Panc1 (cell line): Measurements from ENCODE around the gene ROBO4. TPM values are rescaled to one million over a fixed set of nuclear protein-coding genes. Genes with fewer than 3 reads are reported as not detected.

ENCODE experiments used
- ATAC-seq: fragments of 200-7000 bp; cut with Tn5 transposase; 2 replicates; pipeline ENCODE4 v1.9.1; 2020; ENCODE audit warnings: mild to moderate bottlenecking, moderate library complexity
- BruUV-seq: library from RNA; stranded (reverse); fragments of 400-500 nt; replicated peaks from 2 replicates; lab custom pipeline; 2021; lab: Mats Ljungman, UMichigan
- CTCF ChIA-PET: fragments of 300-600 bp; sonication (Branson Sonifier 250); formaldehyde crosslinking; loops from one replicate; lab custom pipeline; 2022; ENCODE audit warnings: antibody characterized with exemption; lab: Charles Lee
- POLR2A ChIA-PET: fragments of 300-600 bp; sonication (Branson Sonifier 250); formaldehyde crosslinking; loops from one replicate; lab custom pipeline; 2022; ENCODE audit warnings: antibody characterized with exemption; lab: Charles Lee
- DNase-seq: peaks from one replicate; pipeline ENCODE4 v3.0.0-alpha.2; 2010; ENCODE audit warnings: low read depth, low spot score
- H3K27ac ChIP-seq: 2 replicates; pipeline ENCODE4 v1.5.1; 2011; ENCODE audit warnings: mild to moderate bottlenecking, low read length, inconsistent platforms
- H3K27me3 ChIP-seq: fragments of 200-500 bp; sonication (Bioruptor generic); 2 replicates; pipeline ENCODE4 v1.6.0; 2014; ENCODE audit warnings: low read length, inconsistent platforms; ENCODE audit not compliant: control insufficient read depth, insufficient read depth
- H3K36me3 ChIP-seq: fragments of 200-500 bp; sonication (Bioruptor generic); 2 replicates; pipeline ENCODE4 v1.5.1; 2014; ENCODE audit warnings: inconsistent platforms, mild to moderate bottlenecking, low read length, moderate library complexity; ENCODE audit not compliant: control insufficient read depth, insufficient read depth
- H3K4me1 ChIP-seq: 2 replicates; pipeline ENCODE4 v1.5.1; 2011; ENCODE audit warnings: inconsistent platforms, mild to moderate bottlenecking, low read length, moderate library complexity; ENCODE audit not compliant: control insufficient read depth, insufficient read depth
- H3K4me3 ChIP-seq, 2 experiments: 2 replicates each; pipeline ENCODE4 v1.5.1; 2011 to 2012; ENCODE audit warnings: low read depth in 2 of 2, low read length in 2 of 2, mild to moderate bottlenecking in 2 of 2, inconsistent platforms in 1 of 2, moderate library complexity in 1 of 2
- H3K9me3 ChIP-seq: fragments of 200-500 bp; sonication (Bioruptor generic); 2 replicates; pipeline ENCODE4 v1.5.1; 2014; ENCODE audit warnings: low read depth, mild to moderate bottlenecking, inconsistent platforms, low read length, moderate library complexity; ENCODE audit not compliant: control insufficient read depth, insufficient read depth
- POLR2AphosphoS5 ChIP-seq: IDR thresholded peaks from 2 replicates; pipeline ENCODE4 v1.6.1; 2012; ENCODE audit warnings: mild to moderate bottlenecking, low read depth, low read length, moderate library complexity
- SIN3A ChIP-seq: IDR thresholded peaks from 2 replicates; pipeline ENCODE4 v1.6.1; 2012; ENCODE audit warnings: low read depth, mild to moderate bottlenecking, low read length, moderate library complexity, borderline replicate concordance; ENCODE audit not compliant: insufficient read depth
- TCF7L2 ChIP-seq: IDR thresholded peaks from 2 replicates; pipeline ENCODE4 v1.6.1; 2011; ENCODE audit warnings: mild to moderate bottlenecking, low read depth, low read length, inconsistent platforms
- in situ Hi-C: cut with HindIII; loops from 2 replicates; pipeline ENCODE4 v1.10.0; 2016; ENCODE audit warnings: low sequenced_read_pairs, low pct_unique_long_range_greater_than_20kb
- intact Hi-C: fragments of 100-400 bp; cut with micrococcal nuclease; formaldehyde crosslinking; loops from one replicate; pipeline ENCODE4 v1.10.0; 2022; ENCODE audit not compliant: unreplicated experiment
- total RNA-seq: library from RNA; stranded (reverse); gene quantifications from one replicate; pipeline ENCODE4 v1.2.1, GENCODE V29; 2021; ENCODE audit not compliant: unreplicated experiment
- TF ChIP-seq, protein P1 (sequence below), 2 experiments: IDR thresholded peaks; 2 replicates each; pipeline ENCODE4 v1.6.1; 2011 to 2012; ENCODE audit warnings: low read depth in 2 of 2, control low read depth in 1 of 2, low read length in 1 of 2, mild to moderate bottlenecking in 1 of 2, moderate library complexity in 1 of 2; ENCODE audit not compliant: insufficient read depth in 1 of 2
- TF ChIP-seq, protein P2 (sequence below): fragments of 450-650 bp; IDR thresholded peaks from 2 replicates; pipeline ENCODE4 v1.5.1; 2017; ENCODE audit warnings: mild to moderate bottlenecking

The ROBO4 gene
- total RNA-seq, 1 experiment from 2014 or later, result 0.26 TPM

DNA sequence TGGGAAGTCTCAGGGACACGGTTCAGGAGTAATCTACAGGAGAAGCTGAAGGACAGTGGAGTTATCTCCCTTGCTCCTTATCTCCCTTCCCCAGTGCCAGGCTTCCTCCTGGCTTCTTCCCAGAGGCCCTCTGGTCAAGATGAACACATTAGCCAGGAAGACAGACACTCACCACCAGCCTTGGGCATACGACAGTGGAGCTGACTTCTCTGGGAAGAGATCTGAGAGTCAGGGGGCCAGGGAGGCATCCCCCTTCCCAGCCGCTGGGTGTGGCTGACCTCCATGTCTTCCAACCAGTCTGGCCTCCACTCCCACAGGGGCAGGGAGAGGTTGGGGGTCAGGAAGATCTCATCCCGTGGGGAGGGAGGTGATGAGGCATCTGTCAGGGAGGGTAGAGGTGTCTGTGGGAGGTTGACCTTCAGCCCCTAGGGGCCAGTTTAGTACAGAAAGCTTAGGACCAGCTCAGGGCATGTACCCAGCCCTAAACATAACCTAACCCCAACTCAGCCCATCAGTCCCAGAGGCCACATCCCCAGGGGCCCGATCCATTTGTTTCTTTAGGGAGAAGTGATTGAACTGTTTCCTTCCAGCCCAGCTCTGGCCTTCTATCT is 12.7 kb downstream of the ROBO4 start:
- Histone ChIP-seq H3K4me1 (peaks cover 3% of the 10 kb centered on the region; the same call in 1 of the 2 replicates), H3K36me3 (no peaks in the 10 kb centered on the region), H3K9me3 (no peaks in the 10 kb centered on the region), H3K27ac (no peak overlapping the region), H3K4me3 (no peak overlapping the region), H3K27me3 (peaks cover 9% of the 10 kb centered on the region)
- ChIA-PET POLR2A (interaction anchor here (0.6 kb wide), 1 partner anchor 491 kb away, joined by 3 read pairs; no protein-coding TSS in a partner anchor), CTCF (no interaction called here)
- BruUV-seq, result no TSS peak
- intact Hi-C loops, result no loop called here
- ATAC-seq, result no peak
- TF ChIP-seq TCF7L2 (no peak), SIN3A (no peak)
- TF ChIP-seq, protein P1, sequence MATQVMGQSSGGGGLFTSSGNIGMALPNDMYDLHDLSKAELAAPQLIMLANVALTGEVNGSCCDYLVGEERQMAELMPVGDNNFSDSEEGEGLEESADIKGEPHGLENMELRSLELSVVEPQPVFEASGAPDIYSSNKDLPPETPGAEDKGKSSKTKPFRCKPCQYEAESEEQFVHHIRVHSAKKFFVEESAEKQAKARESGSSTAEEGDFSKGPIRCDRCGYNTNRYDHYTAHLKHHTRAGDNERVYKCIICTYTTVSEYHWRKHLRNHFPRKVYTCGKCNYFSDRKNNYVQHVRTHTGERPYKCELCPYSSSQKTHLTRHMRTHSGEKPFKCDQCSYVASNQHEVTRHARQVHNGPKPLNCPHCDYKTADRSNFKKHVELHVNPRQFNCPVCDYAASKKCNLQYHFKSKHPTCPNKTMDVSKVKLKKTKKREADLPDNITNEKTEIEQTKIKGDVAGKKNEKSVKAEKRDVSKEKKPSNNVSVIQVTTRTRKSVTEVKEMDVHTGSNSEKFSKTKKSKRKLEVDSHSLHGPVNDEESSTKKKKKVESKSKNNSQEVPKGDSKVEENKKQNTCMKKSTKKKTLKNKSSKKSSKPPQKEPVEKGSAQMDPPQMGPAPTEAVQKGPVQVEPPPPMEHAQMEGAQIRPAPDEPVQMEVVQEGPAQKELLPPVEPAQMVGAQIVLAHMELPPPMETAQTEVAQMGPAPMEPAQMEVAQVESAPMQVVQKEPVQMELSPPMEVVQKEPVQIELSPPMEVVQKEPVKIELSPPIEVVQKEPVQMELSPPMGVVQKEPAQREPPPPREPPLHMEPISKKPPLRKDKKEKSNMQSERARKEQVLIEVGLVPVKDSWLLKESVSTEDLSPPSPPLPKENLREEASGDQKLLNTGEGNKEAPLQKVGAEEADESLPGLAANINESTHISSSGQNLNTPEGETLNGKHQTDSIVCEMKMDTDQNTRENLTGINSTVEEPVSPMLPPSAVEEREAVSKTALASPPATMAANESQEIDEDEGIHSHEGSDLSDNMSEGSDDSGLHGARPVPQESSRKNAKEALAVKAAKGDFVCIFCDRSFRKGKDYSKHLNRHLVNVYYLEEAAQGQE (IDR thresholded peaks at IDR 0.05; ENCODE audit: insufficient read depth in 1 of 2, low read depth in 2 of 2, low read length in 1 of 2), result no peak
- in situ Hi-C loops, result no loop called here
- DNase-seq, result no peak

DNA sequence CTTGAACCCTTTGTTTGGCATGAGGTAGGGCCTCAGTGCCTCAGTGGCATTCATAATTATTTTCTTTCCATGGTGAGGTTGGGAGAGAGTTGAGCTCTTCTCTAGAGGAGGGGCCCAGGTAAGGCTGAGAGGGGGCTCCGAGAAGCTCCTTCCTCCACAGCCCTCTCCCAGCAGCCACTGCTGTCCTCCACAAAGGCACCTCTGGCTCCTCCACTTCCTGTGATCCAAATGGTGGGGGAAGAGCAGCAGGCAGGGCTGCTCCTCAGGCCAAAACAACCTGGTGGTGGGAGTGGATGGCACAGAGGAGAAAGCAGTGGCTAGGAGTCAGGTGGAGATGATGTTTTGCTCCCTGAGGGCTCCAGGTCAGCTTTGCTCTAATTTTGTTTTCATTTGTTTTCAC is 13.3 kb downstream of the ROBO4 start:
- CTCF ChIA-PET, result no interaction called here
- Histone ChIP-seq H3K27ac (no peak overlapping the region), H3K4me3 (no peak overlapping the region), H3K36me3 (no peaks in the 10 kb centered on the region), H3K4me1 (peaks cover 3% of the 10 kb centered on the region; the same call in 1 of the 2 replicates), H3K27me3 (peaks cover 4% of the 10 kb centered on the region), H3K9me3 (no peaks in the 10 kb centered on the region)
- intact Hi-C loops, result no loop called here
- in situ Hi-C loops, result no loop called here
- TF ChIP-seq, protein P1 (IDR thresholded peaks at IDR 0.05; ENCODE audit: insufficient read depth in 1 of 2, low read depth in 2 of 2, low read length in 1 of 2), result no peak
- TF ChIP-seq POLR2AphosphoS5, result no peak
- no peak for TF ChIP-seq TCF7L2
- TF ChIP-seq, protein P2, sequence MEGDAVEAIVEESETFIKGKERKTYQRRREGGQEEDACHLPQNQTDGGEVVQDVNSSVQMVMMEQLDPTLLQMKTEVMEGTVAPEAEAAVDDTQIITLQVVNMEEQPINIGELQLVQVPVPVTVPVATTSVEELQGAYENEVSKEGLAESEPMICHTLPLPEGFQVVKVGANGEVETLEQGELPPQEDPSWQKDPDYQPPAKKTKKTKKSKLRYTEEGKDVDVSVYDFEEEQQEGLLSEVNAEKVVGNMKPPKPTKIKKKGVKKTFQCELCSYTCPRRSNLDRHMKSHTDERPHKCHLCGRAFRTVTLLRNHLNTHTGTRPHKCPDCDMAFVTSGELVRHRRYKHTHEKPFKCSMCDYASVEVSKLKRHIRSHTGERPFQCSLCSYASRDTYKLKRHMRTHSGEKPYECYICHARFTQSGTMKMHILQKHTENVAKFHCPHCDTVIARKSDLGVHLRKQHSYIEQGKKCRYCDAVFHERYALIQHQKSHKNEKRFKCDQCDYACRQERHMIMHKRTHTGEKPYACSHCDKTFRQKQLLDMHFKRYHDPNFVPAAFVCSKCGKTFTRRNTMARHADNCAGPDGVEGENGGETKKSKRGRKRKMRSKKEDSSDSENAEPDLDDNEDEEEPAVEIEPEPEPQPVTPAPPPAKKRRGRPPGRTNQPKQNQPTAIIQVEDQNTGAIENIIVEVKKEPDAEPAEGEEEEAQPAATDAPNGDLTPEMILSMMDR, result no peak
- no peak for TF ChIP-seq SIN3A
- no TSS peak for BruUV-seq
- POLR2A ChIA-PET, result no interaction called here
- DNase-seq (no peak), ATAC-seq (no peak)
